ENCODE data around the gene DNAI1. TPM values are rescaled to one million over a fixed set of nuclear protein-coding genes. Genes with fewer than 3 reads are reported as not detected.

The DNAI1 gene
- polyA plus RNA-seq, 1 donor = 0.24 TPM

GRCh38 chr9:34510497-34511468, 52.2 kb downstream of the DNAI1 start:
- no CpG with 5 or more reads among the region's 13 CpGs for WGBS (ENCODE audit: insufficient coverage, low lambda C conversion rate)
- H3K36me3 ChIP-seq (ENCODE audit: control insufficient read depth, insufficient read depth, low read length) = no peaks in the 10 kb centered on the region
- H3K4me1 ChIP-seq (ENCODE audit: control insufficient read depth, insufficient read depth, low read length) = peaks cover 4% of the 10 kb centered on the region
- H3K27ac ChIP-seq (ENCODE audit: low read length) = no peak overlapping the region
- no peak overlapping the region for H3K4me3 ChIP-seq (ENCODE audit: low read length)
- no peaks in the 10 kb centered on the region for H3K27me3 ChIP-seq (ENCODE audit: control insufficient read depth, insufficient read depth, low read length)
- peak in 1 of 2 donors; percentile 13 for DNase-seq
- H3K9me3 ChIP-seq (ENCODE audit: control insufficient read depth, low read depth, low read length) = no peaks in the 10 kb centered on the region

- WGBS (ENCODE audit: insufficient coverage, low lambda C conversion rate) = no CpG with 5 or more reads among the region's 9 CpGs
- peak in 1 of 2 donors; percentile 15 for DNase-seq
- Histone ChIP-seq H3K36me3 (ENCODE audit: control insufficient read depth, insufficient read depth, low read length) (no peaks in the 10 kb centered on the region), H3K27ac (ENCODE audit: low read length) (no peak overlapping the region), H3K27me3 (ENCODE audit: control insufficient read depth, insufficient read depth, low read length) (no peaks in the 10 kb centered on the region), H3K9me3 (ENCODE audit: control insufficient read depth, low read depth, low read length) (no peaks in the 10 kb centered on the region), H3K4me3 (ENCODE audit: low read length) (no peak overlapping the region), H3K4me1 (ENCODE audit: control insufficient read depth, insufficient read depth, low read length) (peaks cover 4% of the 10 kb centered on the region)
These were observed 53.8 kb downstream of the DNAI1 start for GRCh38 chr9:34512131-34513078.

- Histone ChIP-seq H3K9me3 (ENCODE audit: control insufficient read depth, low read depth, low read length) (no peaks in the 10 kb centered on the region), H3K4me3 (ENCODE audit: low read length) (no peak overlapping the region), H3K27ac (ENCODE audit: low read length) (no peak overlapping the region), H3K36me3 (ENCODE audit: control insufficient read depth, insufficient read depth, low read length) (no peaks in the 10 kb centered on the region), H3K27me3 (ENCODE audit: control insufficient read depth, insufficient read depth, low read length) (no peaks in the 10 kb centered on the region), H3K4me1 (ENCODE audit: control insufficient read depth, insufficient read depth, low read length) (peaks cover 4% of the 10 kb centered on the region)
- no CpG with 5 or more reads among the region's 2 CpGs for WGBS (ENCODE audit: insufficient coverage, low lambda C conversion rate)
- DNase-seq = no peak
These were observed 55.1 kb downstream of the DNAI1 start for GRCh38 chr9:34513567-34514214.

GRCh38 chr9:34514401-34514800, 55.8 kb downstream of the DNAI1 start:
- H3K27ac ChIP-seq (ENCODE audit: low read length) = no peak overlapping the region
- no peak overlapping the region for H3K4me3 ChIP-seq (ENCODE audit: low read length)
- no peaks in the 10 kb centered on the region for H3K9me3 ChIP-seq (ENCODE audit: control insufficient read depth, low read depth, low read length)
- no peaks in the 10 kb centered on the region for H3K36me3 ChIP-seq (ENCODE audit: control insufficient read depth, insufficient read depth, low read length)
- no peaks in the 10 kb centered on the region for H3K27me3 ChIP-seq (ENCODE audit: control insufficient read depth, insufficient read depth, low read length)
- H3K4me1 ChIP-seq (ENCODE audit: control insufficient read depth, insufficient read depth, low read length) = peaks cover 4% of the 10 kb centered on the region
- DNase-seq = no peak
- WGBS (ENCODE audit: insufficient coverage, low lambda C conversion rate) = no CpG with 5 or more reads among the region's 8 CpGs

- no peak for DNase-seq
- Histone ChIP-seq H3K27ac (ENCODE audit: low read length) (no peak overlapping the region), H3K27me3 (ENCODE audit: control insufficient read depth, insufficient read depth, low read length) (peaks cover 2% of the 10 kb centered on the region), H3K36me3 (ENCODE audit: control insufficient read depth, insufficient read depth, low read length) (no peaks in the 10 kb centered on the region), H3K4me3 (ENCODE audit: low read length) (no peak overlapping the region), H3K4me1 (ENCODE audit: control insufficient read depth, insufficient read depth, low read length) (peaks cover 4% of the 10 kb centered on the region), H3K9me3 (ENCODE audit: control insufficient read depth, low read depth, low read length) (no peaks in the 10 kb centered on the region)
- WGBS (ENCODE audit: insufficient coverage, low lambda C conversion rate) = no CpG with 5 or more reads among the region's 3 CpGs
These were observed 56.2 kb downstream of the DNAI1 start for GRCh38 chr9:34514816-34515215.

- no peak for DNase-seq
- Histone ChIP-seq H3K27me3 (ENCODE audit: control insufficient read depth, insufficient read depth, low read length) (peaks cover 12% of the 10 kb centered on the region), H3K36me3 (ENCODE audit: control insufficient read depth, insufficient read depth, low read length) (no peaks in the 10 kb centered on the region), H3K9me3 (ENCODE audit: control insufficient read depth, low read depth, low read length) (no peaks in the 10 kb centered on the region), H3K4me1 (ENCODE audit: control insufficient read depth, insufficient read depth, low read length) (no peaks in the 10 kb centered on the region), H3K27ac (ENCODE audit: low read length) (no peak overlapping the region), H3K4me3 (ENCODE audit: low read length) (no peak overlapping the region)
- WGBS (ENCODE audit: insufficient coverage, low lambda C conversion rate) = 80% methylated on average over 1 of the region's 3 CpGs
These were observed 57.4 kb downstream of the DNAI1 start for GRCh38 chr9:34515959-34516358.

- WGBS (ENCODE audit: insufficient coverage, low lambda C conversion rate) = no CpG with 5 or more reads among the region's 7 CpGs
- Histone ChIP-seq H3K27ac (ENCODE audit: low read length) (no peak overlapping the region), H3K4me3 (ENCODE audit: low read length) (no peak overlapping the region), H3K27me3 (ENCODE audit: control insufficient read depth, insufficient read depth, low read length) (peaks cover 22% of the 10 kb centered on the region), H3K36me3 (ENCODE audit: control insufficient read depth, insufficient read depth, low read length) (no peaks in the 10 kb centered on the region), H3K9me3 (ENCODE audit: control insufficient read depth, low read depth, low read length) (no peaks in the 10 kb centered on the region), H3K4me1 (ENCODE audit: control insufficient read depth, insufficient read depth, low read length) (no peaks in the 10 kb centered on the region)
- no peak for DNase-seq
These were observed 58.6 kb downstream of the DNAI1 start for GRCh38 chr9:34517185-34517584.

- H3K27me3 ChIP-seq (ENCODE audit: control insufficient read depth, insufficient read depth, low read length) = peaks cover 26% of the 10 kb centered on the region
- H3K36me3 ChIP-seq (ENCODE audit: control insufficient read depth, insufficient read depth, low read length) = no peaks in the 10 kb centered on the region
- H3K27ac ChIP-seq (ENCODE audit: low read length) = no peak overlapping the region
- no peak for DNase-seq
- H3K4me3 ChIP-seq (ENCODE audit: low read length) = no peak overlapping the region
- H3K4me1 ChIP-seq (ENCODE audit: control insufficient read depth, insufficient read depth, low read length) = peaks cover 4% of the 10 kb centered on the region
- WGBS (ENCODE audit: insufficient coverage, low lambda C conversion rate) = no CpG with 5 or more reads among the region's 6 CpGs
- no peaks in the 10 kb centered on the region for H3K9me3 ChIP-seq (ENCODE audit: control insufficient read depth, low read depth, low read length)
These were observed 59.6 kb downstream of the DNAI1 start for GRCh38 chr9:34518110-34518616.

- no peak overlapping the region for H3K27ac ChIP-seq (ENCODE audit: low read length)
- H3K4me1 ChIP-seq (ENCODE audit: control insufficient read depth, insufficient read depth, low read length) = peaks cover 9% of the 10 kb centered on the region
- H3K9me3 ChIP-seq (ENCODE audit: control insufficient read depth, low read depth, low read length) = no peaks in the 10 kb centered on the region
- no peaks in the 10 kb centered on the region for H3K36me3 ChIP-seq (ENCODE audit: control insufficient read depth, insufficient read depth, low read length)
- no CpG with 5 or more reads among the region's 2 CpGs for WGBS (ENCODE audit: insufficient coverage, low lambda C conversion rate)
- no peak overlapping the region for H3K4me3 ChIP-seq (ENCODE audit: low read length)
- DNase-seq = no peak
- H3K27me3 ChIP-seq (ENCODE audit: control insufficient read depth, insufficient read depth, low read length) = peaks cover 28% of the 10 kb centered on the region
These were observed 60.3 kb downstream of the DNAI1 start for GRCh38 chr9:34518896-34519295.
